ENCODE results near the gene WDR74. TPM values are rescaled to one million over a fixed set of nuclear protein-coding genes. Genes with fewer than 3 reads are reported as not detected.
A peak's percentile ranks its signal among the peaks of the same experiment; 100 is the strongest.

The WDR74 gene

Small RNA genes lying within 50 kb of the gene (small RNA-seq; reads per million reads assigned to genes)
- 2.3 reads per million, percentile 28 among the genes with 10 or more reads in this experiment for gene MIR6514 (ENCODE audit: insufficient read depth)
- gene RF00099 (ENCODE audit: insufficient read depth): not detected
- gene RNU6-118P (ENCODE audit: insufficient read depth): not detected
- not detected for gene SNORD22 (ENCODE audit: insufficient read depth)
- not detected for gene SNORD26 (ENCODE audit: insufficient read depth)
- not detected for gene SNORD27 (ENCODE audit: insufficient read depth)
- not detected for gene SNORD28 (ENCODE audit: insufficient read depth)
- gene SNORD30 (ENCODE audit: insufficient read depth): 248 reads per million, percentile 97 among the genes with 10 or more reads in this experiment
